CD4-positive, CD25-positive, alpha-beta regulatory T cell (primary cell): ENCODE results near the gene ZNF157. TPM values are rescaled to one million over a fixed set of nuclear protein-coding genes. Genes with fewer than 3 reads are reported as not detected.
"Not testable (repeated sequence)": the region's sequence is repeated elsewhere in the genome, so short reads cannot be mapped to it uniquely, and the experiment has no call there.

Experiments used
- ATAC-seq, 2 donors: fragments of 150-1000 bp; cut with Tn5 transposase; one replicate each; pipeline ENCODE4 v1.10.0; 2021; ENCODE audit warnings: low read depth in 2 of 2, moderate number of reproducible peaks in 2 of 2, moderate library complexity in 1 of 2
- DNase-seq, 3 donors: peaks; one replicate each; pipeline versions ENCODE4 v3.0.0 to v3.0.0-alpha.2; 2012 to 2022; ENCODE audit warnings: mixed read lengths in 1 of 3
- H3K27ac ChIP-seq: one replicate; pipeline ENCODE4 v1.7.0; 2013; ENCODE audit warnings: mild to moderate bottlenecking, low read length; ENCODE audit not compliant: insufficient read depth, poor library complexity, severe bottlenecking
- H3K27me3 ChIP-seq: one replicate; pipeline ENCODE4 v1.7.0; 2013; ENCODE audit warnings: low read length; ENCODE audit not compliant: control insufficient read depth, insufficient read depth
- H3K36me3 ChIP-seq: one replicate; pipeline ENCODE4 v1.7.0; 2013; ENCODE audit warnings: mild to moderate bottlenecking, low read length, moderate library complexity; ENCODE audit not compliant: control insufficient read depth, insufficient read depth
- H3K4me1 ChIP-seq: 2 replicates; pipeline ENCODE4 v1.7.0; 2013; ENCODE audit warnings: mild to moderate bottlenecking, low read length; ENCODE audit not compliant: insufficient read depth, control insufficient read depth, poor library complexity, severe bottlenecking
- H3K4me3 ChIP-seq: one replicate; pipeline ENCODE4 v1.7.0; 2013; ENCODE audit warnings: low read depth, mild to moderate bottlenecking, low read length, moderate library complexity
- H3K9me3 ChIP-seq, 2 experiments: 1 replicate in 1 of 2; 2 replicates in 1 of 2; pipeline ENCODE4 v1.7.0; 2013; ENCODE audit warnings: low read length in 2 of 2, mild to moderate bottlenecking in 1 of 2, moderate library complexity in 1 of 2; ENCODE audit not compliant: control insufficient read depth in 2 of 2
- H3K27ac Mint-ChIP-seq, 3 donors: one replicate each; pipeline ENCODE4 v1.8.0; 2020 to 2022; ENCODE audit warnings: mild to moderate bottlenecking in 3 of 3, mixed read lengths in 3 of 3, moderate library complexity in 2 of 3
- H3K27me3 Mint-ChIP-seq: one replicate; pipeline ENCODE4 v1.8.0; 2022; ENCODE audit warnings: mild to moderate bottlenecking, mixed read lengths
- H3K36me3 Mint-ChIP-seq: one replicate; pipeline ENCODE4 v1.8.0; 2020; ENCODE audit warnings: mixed read lengths
- H3K4me1 Mint-ChIP-seq, 4 donors: one replicate each; pipeline ENCODE4 v1.8.0; 2020 to 2022; ENCODE audit warnings: mixed read lengths in 4 of 4, mild to moderate bottlenecking in 1 of 4
- H3K4me3 Mint-ChIP-seq, 4 donors: one replicate each; pipeline ENCODE4 v1.8.0; 2020 to 2022; ENCODE audit warnings: mild to moderate bottlenecking in 4 of 4, mixed read lengths in 4 of 4, moderate library complexity in 3 of 4
- H3K9me3 Mint-ChIP-seq, 7 donors: one replicate each; pipeline ENCODE4 v1.8.0; 2020 to 2022; ENCODE audit warnings: mixed read lengths in 7 of 7, mild to moderate bottlenecking in 3 of 7, moderate library complexity in 2 of 7
- polyA plus RNA-seq, 4 donors: library from polyadenylated mRNA; unstranded; fragments of 300-500 nt; fragmentation: Illumina TruSeq; gene quantifications; one replicate each; pipeline ENCODE4 v1.2.3, GENCODE V29; 2021
- total RNA-seq: library from RNA; stranded (reverse); gene quantifications from one replicate; pipeline ENCODE4 v1.2.3, GENCODE V29; 2022

ZNF157 gene
- total and polyA plus RNA-seq, 5 donors from 2014 or later: 0.17 to 0.91 (median 0.32) TPM; not detected in 1

DNA sequence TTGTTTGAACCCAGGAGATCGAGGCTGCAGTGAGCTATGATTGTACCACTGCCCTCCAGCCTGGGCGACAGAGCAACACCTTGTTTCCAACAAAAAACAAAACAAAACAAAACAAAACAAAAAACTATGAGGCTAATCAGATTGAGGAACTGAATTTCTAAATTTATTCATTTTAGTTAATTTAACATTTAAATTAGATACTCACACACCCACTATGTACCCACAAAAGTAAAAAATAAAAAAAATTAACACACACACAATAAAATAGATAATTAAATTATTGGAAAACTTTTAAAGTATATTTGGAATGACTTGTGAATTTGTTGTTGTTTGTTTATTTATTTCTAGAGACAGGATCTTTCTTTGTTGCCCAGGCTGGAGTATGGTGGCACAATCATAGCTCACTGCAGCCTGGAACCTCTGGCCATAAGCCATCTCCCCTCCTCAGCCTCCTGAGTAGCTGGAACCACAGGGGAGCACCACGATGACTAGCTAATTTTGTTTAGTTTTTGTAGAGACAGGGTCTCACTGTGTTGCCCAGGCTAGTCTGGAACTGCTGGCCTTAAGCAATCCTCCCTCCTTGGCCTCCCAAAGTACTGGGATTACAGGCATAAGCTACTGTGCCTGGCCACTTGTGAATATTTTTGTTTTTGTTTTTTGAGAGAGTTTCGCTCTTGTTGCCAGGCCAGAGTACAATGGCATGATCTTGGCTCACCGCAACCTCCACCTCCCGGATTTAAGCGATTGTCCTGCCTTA, 9.8 kb upstream of the ZNF157 start:
- Histone ChIP-seq H3K36me3 (no peaks in the 10 kb centered on the region), H3K4me1 (peaks cover 13% of the 10 kb centered on the region), H3K4me3 (no peak overlapping the region), H3K27ac (no peak overlapping the region), H3K9me3 (no peaks in the 10 kb centered on the region), H3K27me3 (no peaks in the 10 kb centered on the region)
- ATAC-seq (no peak), DNase-seq (no peak)
- Mint-ChIP-seq H3K4me3 (no peak overlapping the region), H3K9me3 (peaks cover 0 to 1% (median 0%) of the 10 kb centered on the region in 7 donors), H3K27me3 (no peaks in the 10 kb centered on the region), H3K4me1 (peaks cover 0 to 32% (median 13%) of the 10 kb centered on the region in 4 donors), H3K27ac (no peak overlapping the region), H3K36me3 (no peaks in the 10 kb centered on the region)

GRCh38 chrX:47361538-47362511, 8.6 kb upstream of the ZNF157 start:
- H3K9me3 ChIP-seq: no peaks in the 10 kb centered on the region
- DNase-seq (peak; percentile 39 to 61 (median 56)), ATAC-seq (peak; percentile 52 to 59)
- peak overlapping the region; percentile 13 for H3K4me3 ChIP-seq
- Mint-ChIP-seq H3K4me3 (peak overlapping the region; percentile 17 to 73 (median 64)), H3K27ac (peak overlapping the region in 2 of 3 donors; percentile 77 to 83), H3K27me3 (no peaks in the 10 kb centered on the region), H3K36me3 (no peaks in the 10 kb centered on the region), H3K9me3 (peaks cover 0 to 1% (median 0%) of the 10 kb centered on the region in 7 donors), H3K4me1 (peaks cover 4 to 41% (median 20%) of the 10 kb centered on the region in 4 donors)
- peaks cover 13% of the 10 kb centered on the region for H3K4me1 ChIP-seq
- H3K27ac ChIP-seq: peak overlapping the region; percentile 60
- H3K27me3 ChIP-seq: no peaks in the 10 kb centered on the region
- H3K36me3 ChIP-seq: no peaks in the 10 kb centered on the region

GRCh38 chrX:47366041-47366722, 4.2 kb upstream of the ZNF157 start:
- H3K4me3 Mint-ChIP-seq: peak overlapping the region; percentile 91 to 94 (median 92)
- no peaks in the 10 kb centered on the region for H3K9me3 Mint-ChIP-seq
- Histone ChIP-seq H3K4me1 (no peaks in the 10 kb centered on the region), H3K27ac (peak overlapping the region; percentile 76), H3K36me3 (no peaks in the 10 kb centered on the region), H3K9me3 (no peaks in the 10 kb centered on the region), H3K27me3 (no peaks in the 10 kb centered on the region), H3K4me3 (peak overlapping the region; percentile 73)
- no peaks in the 10 kb centered on the region for H3K27me3 Mint-ChIP-seq
- peaks cover 4 to 28% (median 14%) of the 10 kb centered on the region in 4 donors for H3K4me1 Mint-ChIP-seq
- peak; percentile 88 to 89 for ATAC-seq
- H3K27ac Mint-ChIP-seq: peak overlapping the region; percentile 91 to 97 (median 95)
- no peaks in the 10 kb centered on the region for H3K36me3 Mint-ChIP-seq
- DNase-seq: peak; percentile 53 to 86 (median 79)

GRCh38 chrX:47373198-47373597, 2.8 kb downstream of the ZNF157 start:
- peak overlapping the region in 1 of 3 donors; percentile 53 for H3K27ac Mint-ChIP-seq
- Histone ChIP-seq H3K27me3 (no peaks in the 10 kb centered on the region), H3K4me1 (no peaks in the 10 kb centered on the region), H3K27ac (no peak overlapping the region), H3K9me3 (no peaks in the 10 kb centered on the region), H3K36me3 (no peaks in the 10 kb centered on the region), H3K4me3 (no peak overlapping the region)
- peaks cover 0 to 7% (median 0%) of the 10 kb centered on the region in 4 donors for H3K4me1 Mint-ChIP-seq
- no peak for ATAC-seq
- H3K27me3 Mint-ChIP-seq: no peaks in the 10 kb centered on the region
- no peaks in the 10 kb centered on the region for H3K36me3 Mint-ChIP-seq
- DNase-seq: no peak
- no peak overlapping the region for H3K4me3 Mint-ChIP-seq
- no peaks in the 10 kb centered on the region for H3K9me3 Mint-ChIP-seq

DNA sequence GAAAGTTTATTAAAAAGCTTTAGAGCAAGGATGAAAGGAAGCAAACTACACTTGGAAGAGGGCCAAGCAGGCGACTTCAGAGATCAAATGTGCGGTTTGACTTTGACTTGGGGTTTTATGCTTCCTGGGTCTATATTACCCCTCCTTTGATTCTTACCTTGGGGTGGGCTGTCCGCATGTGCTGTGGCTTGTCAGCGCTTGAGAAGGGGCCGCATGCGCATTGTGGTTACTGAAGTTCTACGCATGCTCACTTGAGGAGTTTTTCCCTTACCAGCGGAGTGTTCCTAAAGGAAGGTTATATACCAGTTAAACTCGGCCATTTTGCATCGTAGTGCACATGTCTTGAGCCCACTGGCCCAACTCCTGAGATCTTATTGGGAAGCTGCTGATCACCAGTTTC, 9.9 kb downstream of the ZNF157 start:
- H3K27me3 ChIP-seq: no peaks in the 10 kb centered on the region
- peak; percentile 53 to 80 (median 76) for DNase-seq
- peak; percentile 86 for ATAC-seq
- no peaks in the 10 kb centered on the region for H3K9me3 ChIP-seq
- Mint-ChIP-seq H3K36me3 (no peaks in the 10 kb centered on the region), H3K9me3 (peaks cover 0 to 4% (median 0%) of the 10 kb centered on the region in 7 donors), H3K4me3 (peak overlapping the region; percentile 80 to 85 (median 83)), H3K27me3 (no peaks in the 10 kb centered on the region), H3K4me1 (peaks cover 9 to 24% (median 14%) of the 10 kb centered on the region in 4 donors), H3K27ac (peak overlapping the region in 2 of 3 donors; percentile 61 to 80)
- no peaks in the 10 kb centered on the region for H3K36me3 ChIP-seq
- peak overlapping the region; percentile 51 for H3K4me3 ChIP-seq
- H3K27ac ChIP-seq: peak overlapping the region; percentile 57
- peaks cover 4% of the 10 kb centered on the region for H3K4me1 ChIP-seq

- H3K36me3 ChIP-seq, H3K9me3 ChIP-seq, DNase-seq, H3K27ac Mint-ChIP-seq, H3K9me3 Mint-ChIP-seq, H3K27me3 Mint-ChIP-seq, H3K4me1 ChIP-seq, H3K4me3 ChIP-seq, ATAC-seq, H3K36me3 Mint-ChIP-seq, H3K27me3 ChIP-seq: not testable (repeated sequence)
- H3K27ac ChIP-seq: peak overlapping the region; percentile 57
- Mint-ChIP-seq H3K4me1 (peaks cover 9 to 24% (median 14%) of the 10 kb centered on the region in 4 donors), H3K4me3 (peak overlapping the region in 1 of 4 donors; percentile 85)
These were observed 10.5 kb downstream of the ZNF157 start for GRCh38 chrX:47380837-47381236.

DNA sequence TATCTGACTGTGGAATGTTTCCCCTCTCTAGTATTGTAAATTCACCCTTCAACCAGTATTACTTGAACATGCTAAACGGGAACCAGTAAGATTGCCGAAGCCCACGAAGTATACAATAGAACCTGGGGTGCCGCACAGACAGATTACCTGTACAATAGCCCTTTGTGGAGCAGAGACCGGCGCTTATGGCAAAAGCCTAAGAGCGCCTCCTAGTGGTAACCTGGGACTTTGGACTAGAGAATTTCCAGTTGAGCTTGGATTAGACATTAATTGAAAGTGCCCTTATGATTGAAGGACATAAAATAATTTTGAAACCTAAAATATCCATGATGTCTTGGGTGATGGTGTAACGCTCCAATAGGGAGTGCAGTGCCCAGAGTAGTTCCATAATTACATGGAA, 14.1 kb downstream of the ZNF157 start:
- H3K36me3 ChIP-seq: no peaks in the 10 kb centered on the region
- Mint-ChIP-seq H3K36me3 (no peaks in the 10 kb centered on the region), H3K27me3 (no peaks in the 10 kb centered on the region), H3K27ac (no peak overlapping the region), H3K9me3 (peaks cover 0 to 4% (median 0%) of the 10 kb centered on the region in 7 donors), H3K4me3 (peak overlapping the region in 2 of 4 donors; percentile 24 to 71), H3K4me1 (peaks cover 9 to 24% (median 14%) of the 10 kb centered on the region in 4 donors)
- peak; percentile 70 to 76 for ATAC-seq
- H3K9me3 ChIP-seq: no peaks in the 10 kb centered on the region
- peaks cover 4% of the 10 kb centered on the region for H3K4me1 ChIP-seq
- H3K27me3 ChIP-seq: no peaks in the 10 kb centered on the region
- no peak overlapping the region for H3K27ac ChIP-seq
- peak; percentile 60 to 82 (median 79) for DNase-seq
- no peak overlapping the region for H3K4me3 ChIP-seq
